ENCODE measurements around the gene KIF13A. TPM values are rescaled to one million over a fixed set of nuclear protein-coding genes. Genes with fewer than 3 reads are reported as not detected.
"Not testable (repeated sequence)": the region's sequence is repeated elsewhere in the genome, so short reads cannot be mapped to it uniquely, and the experiment has no call there.

Gene KIF13A
- total RNA-seq, 1 experiment from 2014 or later: 12.7 TPM

GRCh38 chr6:17790489-17790888, 196.9 kb downstream of the KIF13A start:
- DNase-seq (ENCODE audit: low spot score): no peak

- no peak for DNase-seq (ENCODE audit: low spot score)
Measured at GRCh38 chr6:17785094-17785787, 202.2 kb downstream of the KIF13A start.

DNA sequence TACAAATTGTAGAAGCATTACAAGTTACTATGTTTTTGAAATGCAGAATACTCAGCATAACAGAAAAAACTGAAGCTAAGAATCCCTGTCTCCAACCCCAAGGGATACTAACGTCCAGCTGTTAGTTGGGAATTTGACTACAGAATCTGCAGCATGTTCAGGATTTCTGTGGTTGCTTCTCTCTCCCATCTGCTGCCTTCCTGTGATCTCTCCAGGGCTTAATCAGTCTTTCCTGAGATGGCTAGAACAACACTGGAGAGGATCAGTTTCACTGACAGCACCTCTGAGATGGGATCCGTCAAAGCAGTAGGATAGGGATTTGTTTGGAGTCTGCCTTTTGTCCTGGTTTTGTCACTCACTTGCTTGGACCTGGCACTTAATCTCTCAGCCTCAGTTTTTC, 207.4 kb downstream of the KIF13A start:
- no peak for DNase-seq (ENCODE audit: low spot score)

DNA sequence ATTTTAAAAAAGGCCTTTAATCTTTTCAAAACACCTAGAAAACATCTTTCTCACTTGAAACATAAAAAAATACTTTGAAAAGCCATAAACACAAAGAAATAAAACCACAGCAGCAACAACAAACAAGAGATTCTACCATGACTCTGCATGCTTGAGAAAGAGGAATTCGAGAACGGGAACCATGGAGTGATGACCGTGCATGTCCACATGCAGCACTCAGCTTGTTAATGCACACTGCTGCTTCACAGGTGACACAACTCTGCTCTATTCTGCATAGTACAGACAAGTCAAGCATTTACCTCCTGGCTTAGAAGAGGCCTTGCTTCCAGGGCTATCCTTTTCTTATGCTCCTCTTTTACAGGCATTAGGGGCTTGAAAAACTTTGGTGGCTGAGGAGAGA, 215.8 kb downstream of the KIF13A start:
- DNase-seq (ENCODE audit: low spot score): no peak

GRCh38 chr6:17768881-17769280, 218.6 kb downstream of the KIF13A start:
- DNase-seq (ENCODE audit: low spot score): no peak

DNA sequence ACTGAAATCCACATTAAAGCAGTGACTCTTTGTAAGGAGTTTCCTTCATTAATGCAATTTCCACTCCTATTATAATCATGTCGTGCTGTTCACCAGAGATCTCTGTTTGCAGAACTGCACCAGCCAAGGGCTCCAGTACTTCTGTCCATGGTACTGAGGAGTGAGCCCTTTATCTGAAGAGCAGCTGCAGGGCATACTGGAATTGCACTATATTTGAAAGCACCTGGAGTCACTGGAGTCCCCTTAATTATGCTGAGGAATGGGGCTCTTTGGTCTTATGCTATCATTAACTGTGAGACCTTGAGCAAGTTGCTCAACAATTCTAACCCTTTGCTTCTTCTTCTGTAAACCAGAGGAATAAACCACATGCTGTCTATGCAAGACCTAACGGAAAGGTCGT, 219.0 kb downstream of the KIF13A start:
- DNase-seq (ENCODE audit: low spot score): no peak

GRCh38 chr6:17762651-17763050, 224.8 kb downstream of the KIF13A start:
- DNase-seq (ENCODE audit: low spot score): no peak

DNA sequence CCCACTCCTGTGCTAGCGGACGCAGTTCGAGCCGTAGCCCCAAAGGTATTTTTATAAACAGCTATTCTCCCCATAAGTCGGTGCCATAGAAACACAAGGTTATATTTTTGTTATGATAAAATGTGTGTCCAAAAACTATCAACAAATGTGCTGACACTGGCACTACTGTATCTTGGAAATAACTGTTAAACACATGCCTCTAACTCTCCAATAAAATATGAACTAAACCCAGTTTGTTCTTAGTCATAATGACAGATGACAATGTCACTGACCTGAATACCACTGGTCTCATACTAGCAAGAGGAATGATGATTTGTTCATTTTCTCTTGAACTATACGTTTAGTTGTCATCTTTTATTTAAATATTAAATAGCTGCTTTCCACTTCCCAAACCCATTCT, 229.3 kb downstream of the KIF13A start:
- no peak for DNase-seq (ENCODE audit: low spot score)

GRCh38 chr6:17754254-17754653, 233.2 kb downstream of the KIF13A start:
- no peak for DNase-seq (ENCODE audit: low spot score)

DNA sequence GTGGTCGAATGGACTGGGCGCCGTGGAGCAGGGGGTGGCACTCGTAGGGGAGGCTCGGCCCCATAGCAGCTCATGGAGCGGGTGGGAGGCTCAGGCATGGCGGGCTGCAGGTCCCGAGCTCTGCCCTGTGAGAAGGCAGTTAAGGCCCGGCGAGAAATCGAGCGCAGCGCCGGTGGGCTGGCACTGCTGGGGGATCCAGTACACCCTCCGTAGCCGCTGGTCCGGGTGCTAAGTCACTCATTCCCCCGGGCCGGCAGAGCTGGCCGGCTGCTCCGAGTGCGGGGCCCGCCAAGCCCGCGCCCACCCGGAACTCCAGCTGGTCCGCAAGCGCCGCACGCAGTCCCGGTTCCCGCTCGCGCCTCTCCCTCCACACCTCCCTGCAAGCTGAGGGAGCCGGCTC, 242.1 kb downstream of the KIF13A start:
- not testable (repeated sequence) for DNase-seq (ENCODE audit: low spot score)

GRCh38 chr6:17744757-17745308, 242.6 kb downstream of the KIF13A start:
- DNase-seq (ENCODE audit: low spot score): not testable (repeated sequence)

- DNase-seq (ENCODE audit: low spot score): no peak
Measured at GRCh38 chr6:17744019-17744756, 243.2 kb downstream of the KIF13A start.

DNA sequence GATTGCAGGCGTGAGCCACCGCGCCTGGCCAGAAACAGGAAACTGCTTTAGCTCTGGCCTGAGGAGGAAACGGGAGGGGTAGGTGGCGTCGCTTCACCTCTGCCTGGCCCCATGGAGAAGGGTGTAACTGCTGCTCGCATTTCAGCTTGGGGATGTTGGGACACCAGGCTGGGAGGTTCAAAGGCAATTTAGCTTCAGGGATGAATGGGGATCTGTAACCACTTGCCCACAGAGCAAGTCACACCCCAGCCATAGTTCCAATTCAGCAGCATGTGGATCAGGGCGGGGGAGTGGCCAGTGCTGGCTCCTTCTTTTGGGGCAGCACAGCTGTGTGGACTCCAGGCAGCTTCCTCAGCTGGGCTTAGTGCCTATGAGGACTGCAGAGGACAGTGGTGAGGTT, 245.9 kb downstream of the KIF13A start:
- no peak for DNase-seq (ENCODE audit: low spot score)

DNA sequence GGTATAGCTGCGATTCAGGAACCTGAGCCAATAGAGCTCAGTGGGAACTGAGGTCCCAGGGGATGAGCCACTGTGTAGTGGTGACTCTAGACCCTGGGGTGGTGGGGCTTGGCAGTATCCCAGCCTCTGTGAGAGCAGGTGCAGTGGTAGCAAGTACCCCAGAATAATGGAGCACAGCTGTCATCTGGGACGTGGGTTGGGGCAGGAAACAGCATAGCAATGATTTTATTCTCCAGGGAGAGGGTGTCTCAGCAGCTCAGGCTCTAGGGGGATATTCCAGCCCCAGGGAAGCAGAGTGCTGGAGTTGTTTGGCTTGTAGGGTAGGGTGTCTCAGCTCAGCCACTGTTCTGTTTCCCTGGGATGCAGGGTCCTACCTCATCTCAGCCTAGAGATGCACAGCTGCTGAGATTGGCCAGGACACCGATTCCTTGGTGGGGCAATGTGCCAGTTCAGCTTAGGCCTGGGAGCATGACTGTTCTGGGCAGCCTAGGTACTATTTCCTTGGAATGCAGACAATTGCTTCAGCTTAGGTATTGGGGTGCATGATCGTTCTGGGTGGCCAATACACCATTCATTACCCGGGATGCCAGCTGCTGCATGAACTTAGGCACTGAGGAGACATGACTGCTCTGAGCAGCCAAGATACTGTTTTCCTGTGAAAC, 246.7 kb downstream of the KIF13A start:
- DNase-seq (ENCODE audit: low spot score): no peak

GRCh38 chr6:17737704-17738252, 249.7 kb downstream of the KIF13A start:
- DNase-seq (ENCODE audit: low spot score): no peak

GRCh38 chr6:17735311-17735710, 252.1 kb downstream of the KIF13A start:
- not testable (repeated sequence) for DNase-seq (ENCODE audit: low spot score)

- no peak for DNase-seq (ENCODE audit: low spot score)
Measured at GRCh38 chr6:17730078-17730704, 257.2 kb downstream of the KIF13A start.

GRCh38 chr6:17729223-17730077, 258.0 kb downstream of the KIF13A start:
- DNase-seq (ENCODE audit: low spot score): no peak

DNA sequence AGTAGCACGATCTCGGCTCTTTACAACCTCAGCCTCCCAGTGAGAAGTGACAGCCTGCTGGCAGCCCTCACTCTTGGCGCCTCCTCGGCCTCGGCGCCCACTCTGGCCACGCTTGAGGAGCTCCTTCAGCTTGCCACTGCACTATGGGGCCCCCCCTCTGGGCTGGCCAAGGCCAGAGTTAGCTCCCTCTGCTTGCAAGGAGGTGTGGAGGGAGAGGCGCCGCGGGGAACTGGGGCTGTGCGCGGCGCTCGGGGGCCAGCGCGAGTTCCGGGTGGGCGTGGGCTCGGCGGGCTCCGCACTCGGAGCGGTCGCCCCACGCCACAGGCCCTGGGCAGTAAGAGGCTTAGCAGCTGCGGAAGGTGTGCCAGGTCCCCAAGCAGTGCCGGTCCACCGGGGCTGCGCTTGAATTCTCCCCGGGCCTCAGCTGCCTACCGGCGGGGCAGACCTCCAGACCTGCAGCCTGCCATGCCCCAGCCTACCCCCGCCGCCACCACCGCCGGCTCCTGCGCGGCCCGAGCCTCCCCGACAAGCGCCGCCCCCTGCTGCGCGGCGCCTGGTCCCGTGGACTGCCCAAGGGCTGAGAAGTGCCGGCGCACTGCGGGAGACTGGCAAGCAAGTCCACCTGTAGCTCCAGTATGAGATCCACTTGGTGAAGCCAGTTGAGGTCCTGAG, 258.7 kb downstream of the KIF13A start:
- DNase-seq (ENCODE audit: low spot score): no peak

GRCh38 chr6:17725083-17725482, 262.4 kb downstream of the KIF13A start:
- DNase-seq (ENCODE audit: low spot score): peak; percentile 16

All from H4 (cell line).